Lower leg skin (tissue), 4 donors: ENCODE results near the gene MYRIP. TPM values are rescaled to one million over a fixed set of nuclear protein-coding genes. Genes with fewer than 3 reads are reported as not detected.

Experiments used
- DNase-seq, 2 donors: peaks; one replicate each; pipeline ENCODE4 v3.0.0-alpha.2; 2019; ENCODE audit warnings: low spot score in 2 of 2
- H3K4me3 ChIP-seq: fragments of 200-600 bp; sonication (generic); 2 replicates; pipeline ENCODE4 v1.5.1; 2017; ENCODE audit warnings: mild to moderate bottlenecking, low read depth; ENCODE audit not compliant: poor library complexity, severe bottlenecking
- POLR2A ChIP-seq, 2 donors: fragments of 450-650 bp; IDR thresholded peaks; one replicate each; pipeline ENCODE4 v1.6.1; 2016 to 2017; ENCODE audit warnings: antibody characterized with exemption in 2 of 2, mild to moderate bottlenecking in 1 of 2, moderate library complexity in 1 of 2
- WGBS, 2 donors: methylation state at CpG; one replicate each; pipeline ENCODE4 v1.1.5; 2018; 5-methylcytosine and 5-hydroxymethylcytosine counted together
- intact Hi-C: fragments of 100-400 bp; cut with DNase I; formaldehyde crosslinking; loops from one replicate; pipeline ENCODE4 v1.15.0; 2023; ENCODE audit warnings: low total_unique reads
- total RNA-seq, 4 donors: library from RNA; depleted of rRNA; stranded (reverse); fragments of >200 nt; gene quantifications; one replicate each; pipeline ENCODE4 v1.1.0, GENCODE V29; 2016
- TF ChIP-seq, protein P1 (sequence below), 3 donors: fragments of 450-650 bp; IDR thresholded peaks; one replicate each; pipeline ENCODE4 v1.5.1; 2016; ENCODE audit warnings: antibody characterized with exemption in 3 of 3, mild to moderate bottlenecking in 3 of 3, moderate library complexity in 2 of 3

Gene MYRIP
- total RNA-seq, 4 donors from 2014 or later = 1.2 to 2.9 (median 1.5) TPM

GRCh38 chr3:40299130-40299720 lies 489.8 kb downstream of the MYRIP start:
- intact Hi-C loops = no loop called here
- H3K4me3 ChIP-seq = no peak overlapping the region
- 82% methylated on average over 5 of the region's 5 CpGs for WGBS, 2 donors
- TF ChIP-seq, protein P1, sequence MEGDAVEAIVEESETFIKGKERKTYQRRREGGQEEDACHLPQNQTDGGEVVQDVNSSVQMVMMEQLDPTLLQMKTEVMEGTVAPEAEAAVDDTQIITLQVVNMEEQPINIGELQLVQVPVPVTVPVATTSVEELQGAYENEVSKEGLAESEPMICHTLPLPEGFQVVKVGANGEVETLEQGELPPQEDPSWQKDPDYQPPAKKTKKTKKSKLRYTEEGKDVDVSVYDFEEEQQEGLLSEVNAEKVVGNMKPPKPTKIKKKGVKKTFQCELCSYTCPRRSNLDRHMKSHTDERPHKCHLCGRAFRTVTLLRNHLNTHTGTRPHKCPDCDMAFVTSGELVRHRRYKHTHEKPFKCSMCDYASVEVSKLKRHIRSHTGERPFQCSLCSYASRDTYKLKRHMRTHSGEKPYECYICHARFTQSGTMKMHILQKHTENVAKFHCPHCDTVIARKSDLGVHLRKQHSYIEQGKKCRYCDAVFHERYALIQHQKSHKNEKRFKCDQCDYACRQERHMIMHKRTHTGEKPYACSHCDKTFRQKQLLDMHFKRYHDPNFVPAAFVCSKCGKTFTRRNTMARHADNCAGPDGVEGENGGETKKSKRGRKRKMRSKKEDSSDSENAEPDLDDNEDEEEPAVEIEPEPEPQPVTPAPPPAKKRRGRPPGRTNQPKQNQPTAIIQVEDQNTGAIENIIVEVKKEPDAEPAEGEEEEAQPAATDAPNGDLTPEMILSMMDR (IDR thresholded peaks at IDR 0.05) = no peak
- TF ChIP-seq POLR2A (IDR thresholded peaks at IDR 0.05) = no peak
- no peak for DNase-seq

DNA sequence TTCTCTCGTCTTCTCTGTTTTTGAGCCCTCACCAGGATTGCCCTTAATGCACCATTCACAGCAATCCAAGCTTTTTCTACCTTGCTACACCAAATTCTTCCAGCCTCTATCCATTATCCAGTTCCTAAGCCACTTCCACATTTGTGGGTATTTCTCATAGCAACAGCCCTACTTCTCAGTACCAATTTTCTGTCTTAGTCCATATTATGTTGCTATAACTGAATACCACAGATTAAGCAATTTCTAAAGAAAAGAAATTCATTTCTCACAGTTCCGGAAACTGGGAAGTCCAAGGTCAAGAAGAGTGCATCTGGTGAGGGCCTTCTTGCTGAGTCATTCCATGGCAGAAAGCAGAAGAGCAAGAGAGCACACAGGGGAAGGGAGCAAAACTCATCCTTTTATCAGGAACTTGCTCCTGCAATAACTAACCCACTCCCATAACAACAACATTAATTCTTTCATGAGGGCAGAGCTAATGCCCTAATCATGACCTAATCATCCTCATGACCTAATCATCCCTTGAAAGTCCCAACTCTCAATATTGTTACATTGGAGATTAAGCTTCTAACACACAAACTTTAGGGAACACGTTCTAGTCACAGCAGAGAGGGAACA lies 490.4 kb downstream of the MYRIP start:
- intact Hi-C loops = no loop called here
- TF ChIP-seq, protein P1 (IDR thresholded peaks at IDR 0.05) = no peak
- no peak for TF ChIP-seq POLR2A (IDR thresholded peaks at IDR 0.05)
- H3K4me3 ChIP-seq = no peak overlapping the region
- WGBS, 2 donors = 68 to 78% methylated on average over 3 of the region's 3 CpGs
- no peak for DNase-seq

GRCh38 chr3:40302784-40303183 lies 493.4 kb downstream of the MYRIP start:
- TF ChIP-seq POLR2A (IDR thresholded peaks at IDR 0.05) = no peak
- TF ChIP-seq, protein P1 (IDR thresholded peaks at IDR 0.05) = no peak
- no peak overlapping the region for H3K4me3 ChIP-seq
- intact Hi-C loops = no loop called here
- 48 to 72% methylated on average over 1 of the region's 1 CpG for WGBS, 2 donors
- DNase-seq = no peak

DNA sequence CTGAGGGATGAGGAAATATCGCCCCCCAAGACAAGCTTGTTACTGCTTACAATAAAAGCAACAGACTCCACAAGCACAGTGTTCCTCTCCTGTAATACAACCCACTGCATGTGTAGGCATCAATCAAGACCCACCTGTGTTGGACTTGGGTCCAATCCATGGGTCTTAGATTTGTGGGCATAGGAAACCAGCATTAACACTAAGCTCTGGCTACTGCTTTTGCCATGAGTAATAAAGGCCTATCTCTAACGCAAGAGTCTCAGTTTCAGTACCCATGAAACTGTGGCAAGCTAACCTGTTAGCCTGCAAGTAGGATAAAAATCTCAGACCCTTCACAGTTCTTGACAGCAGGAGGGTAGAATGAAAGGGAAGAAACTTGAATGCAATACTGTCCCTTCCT lies 494.9 kb downstream of the MYRIP start:
- no peak for TF ChIP-seq POLR2A (IDR thresholded peaks at IDR 0.05)
- TF ChIP-seq, protein P1 (IDR thresholded peaks at IDR 0.05) = no peak
- intact Hi-C loops = no loop called here
- H3K4me3 ChIP-seq = no peak overlapping the region
- DNase-seq = no peak
- 86 to 88% methylated on average over 2 of the region's 2 CpGs for WGBS, 2 donors

DNA sequence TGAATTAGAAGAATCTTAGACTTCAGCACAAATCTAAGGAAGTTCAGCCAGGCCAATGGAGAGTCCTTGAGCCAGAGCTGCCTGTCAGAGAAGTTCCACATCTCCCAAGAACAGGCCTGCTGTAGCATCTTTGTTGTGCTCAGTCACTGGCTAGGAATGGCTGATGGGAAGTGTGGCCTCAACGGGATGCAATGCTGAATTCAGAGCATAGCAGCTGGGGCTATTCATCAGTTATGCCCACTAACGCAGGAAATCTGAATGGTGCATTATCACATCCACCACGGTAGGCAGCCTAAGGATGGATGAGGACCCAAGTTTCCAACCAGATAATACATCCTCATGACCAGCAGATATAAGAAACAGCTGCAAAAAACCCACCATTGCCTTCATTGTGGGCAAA lies 496.9 kb downstream of the MYRIP start:
- TF ChIP-seq POLR2A (IDR thresholded peaks at IDR 0.05) = no peak
- TF ChIP-seq, protein P1 (IDR thresholded peaks at IDR 0.05) = no peak
- no peak for DNase-seq
- intact Hi-C loops = no loop called here
- WGBS, 2 donors = 94 to 96% methylated on average over 3 of the region's 3 CpGs
- H3K4me3 ChIP-seq = no peak overlapping the region

DNA sequence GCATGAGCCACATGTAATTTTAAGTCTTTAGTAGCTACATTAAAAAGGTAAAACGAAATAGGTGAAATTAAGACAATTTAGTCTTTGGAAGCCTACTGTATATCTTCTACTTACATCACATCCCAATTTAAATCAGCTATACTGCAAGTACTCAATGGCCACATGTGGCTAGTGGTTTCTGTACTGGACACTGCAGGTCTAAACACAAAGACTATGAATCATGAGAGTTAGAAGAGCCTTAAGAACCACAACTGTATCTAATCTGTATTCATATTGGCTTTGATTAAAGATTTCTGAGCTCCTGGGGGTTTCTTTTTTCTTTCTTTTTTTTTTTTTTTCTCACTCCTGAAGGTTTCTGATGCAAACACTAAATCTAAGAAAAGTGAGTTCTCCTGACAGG lies 497.8 kb downstream of the MYRIP start:
- intact Hi-C loops = no loop called here
- 84 to 93% methylated on average over 1 of the region's 1 CpG for WGBS, 2 donors
- DNase-seq = no peak
- no peak overlapping the region for H3K4me3 ChIP-seq
- no peak for TF ChIP-seq POLR2A (IDR thresholded peaks at IDR 0.05)
- TF ChIP-seq, protein P1 (IDR thresholded peaks at IDR 0.05) = no peak
